HK-2 (cell line): Measurements from ENCODE around the gene ATP8A1.
"Not testable (repeated sequence)": the region's sequence is repeated elsewhere in the genome, so short reads cannot be mapped to it uniquely, and the experiment has no call there.

Experiments
- DNase-seq: peaks from one replicate; pipeline ENCODE4 v3.0.0-alpha.2; 2018; ENCODE audit not compliant: unreplicated experiment

The ATP8A1 gene

DNA sequence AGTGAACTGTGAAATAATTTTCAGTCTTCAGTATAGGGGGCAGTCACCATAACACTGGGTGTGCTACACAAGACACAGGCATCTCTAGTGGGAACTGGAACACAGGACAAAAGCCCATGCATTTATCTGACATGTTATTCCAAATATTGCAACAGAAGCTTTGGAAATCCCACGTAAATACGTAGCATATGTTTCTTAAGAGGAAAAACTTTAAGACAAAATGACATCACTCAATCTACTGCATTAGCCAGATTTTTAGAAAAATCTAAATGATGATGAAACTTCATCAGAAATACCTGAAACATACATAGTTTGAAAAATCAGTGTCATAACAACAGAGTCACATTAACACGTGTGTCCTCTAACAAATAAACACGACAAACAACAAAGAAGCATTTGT, 245.1 kb downstream of the ATP8A1 start:
- no peak for DNase-seq

DNA sequence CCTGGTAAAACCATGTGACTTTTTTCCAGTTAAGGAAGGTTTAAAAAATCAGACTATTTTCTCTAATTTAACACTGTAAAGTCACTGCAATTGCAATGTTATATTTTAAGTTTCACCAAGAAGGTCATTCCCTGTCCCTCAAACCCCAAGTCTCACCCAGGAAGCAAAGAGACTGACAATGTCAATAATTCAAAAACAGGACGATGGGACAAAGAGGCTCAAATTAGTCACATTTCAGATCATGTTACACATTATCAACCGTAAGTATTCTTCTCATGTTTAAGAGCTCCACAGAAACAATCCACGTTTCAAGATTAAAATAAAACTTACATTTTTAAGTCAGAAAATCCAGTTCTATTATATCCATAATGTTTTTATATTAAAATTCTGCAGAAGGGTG, 246.5 kb downstream of the ATP8A1 start:
- DNase-seq = no peak

DNA sequence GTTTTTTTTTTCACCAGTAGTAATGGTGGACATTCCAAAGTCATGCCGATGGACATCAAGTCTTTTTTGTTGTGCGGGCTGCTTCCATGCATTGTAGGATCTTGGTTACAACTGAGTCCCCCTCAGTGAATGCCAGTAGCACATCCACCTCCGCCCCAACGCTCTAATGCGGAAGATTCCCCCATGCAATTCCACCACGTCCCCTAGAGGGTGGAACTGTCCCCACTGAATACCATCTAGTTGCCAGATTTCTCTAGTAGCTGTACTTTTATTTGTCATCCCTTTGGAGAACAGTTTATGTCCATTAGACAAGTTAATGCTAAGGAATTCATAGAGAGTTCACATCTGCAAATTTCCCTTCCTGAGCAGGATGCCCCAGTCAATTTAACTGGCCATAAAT, 252.9 kb downstream of the ATP8A1 start:
- no peak for DNase-seq

DNA sequence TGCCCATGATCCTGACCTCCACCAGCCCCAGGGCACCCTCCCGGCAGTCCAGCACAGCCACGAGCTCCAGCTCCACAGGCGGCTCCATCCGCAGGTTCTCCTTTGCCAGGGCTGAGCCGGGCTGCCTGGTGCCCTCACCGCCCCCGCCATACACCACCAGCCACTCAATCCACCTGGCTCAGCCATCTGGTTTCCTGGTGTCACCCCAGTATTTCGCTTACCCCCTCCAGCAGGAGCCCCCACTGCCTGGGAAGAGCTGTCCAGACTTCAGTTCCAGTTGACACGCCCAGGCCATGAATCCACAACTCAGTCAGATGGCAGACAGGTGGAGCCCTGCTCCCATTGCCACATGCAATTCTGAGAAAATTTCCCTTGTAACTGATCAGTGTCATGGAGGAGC, 255.7 kb downstream of the ATP8A1 start:
- peak; percentile 16 for DNase-seq

DNA sequence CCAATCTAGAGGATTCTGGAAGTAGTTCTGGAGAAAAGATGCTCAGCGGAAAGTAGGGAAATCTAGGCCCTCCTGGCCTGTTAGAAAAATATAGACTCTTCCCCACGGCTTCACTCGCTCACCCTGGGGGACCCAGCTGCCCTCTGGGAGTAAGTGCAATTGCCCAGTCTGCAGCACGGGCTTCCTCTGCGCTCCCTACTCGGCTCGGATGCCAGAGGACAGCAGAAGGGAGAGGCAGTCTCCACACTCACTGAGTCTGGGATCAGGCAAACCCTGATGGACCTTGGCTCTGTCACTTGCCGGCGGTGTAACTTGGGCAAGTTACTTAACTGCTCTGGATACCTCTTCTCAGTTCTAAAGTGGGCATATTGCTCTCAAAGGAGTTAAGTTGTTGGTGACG, 257.5 kb downstream of the ATP8A1 start:
- DNase-seq = no peak

DNA sequence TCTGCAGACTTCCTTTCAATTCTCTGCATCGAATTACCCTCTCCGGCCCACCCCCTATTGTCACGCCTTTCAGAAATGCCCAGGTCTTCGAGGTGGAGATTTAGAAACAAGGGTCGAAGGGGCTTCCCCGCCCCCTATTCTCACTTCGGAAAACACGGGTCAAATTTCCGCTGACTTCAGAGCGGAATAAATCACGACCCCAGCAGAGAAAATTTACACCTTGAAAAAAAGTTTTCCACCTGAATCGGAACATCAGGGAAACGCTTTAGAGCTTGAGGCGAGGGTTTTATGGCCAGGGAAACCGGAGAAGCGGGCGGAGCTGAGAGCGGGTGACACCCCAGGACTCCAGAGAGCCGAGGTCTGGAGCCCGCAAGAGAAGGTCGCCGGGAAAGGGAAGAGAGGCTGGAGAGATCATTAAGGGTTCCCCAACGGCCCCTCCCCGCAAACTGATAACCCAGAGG, 258.0 kb downstream of the ATP8A1 start:
- DNase-seq = no peak

DNA sequence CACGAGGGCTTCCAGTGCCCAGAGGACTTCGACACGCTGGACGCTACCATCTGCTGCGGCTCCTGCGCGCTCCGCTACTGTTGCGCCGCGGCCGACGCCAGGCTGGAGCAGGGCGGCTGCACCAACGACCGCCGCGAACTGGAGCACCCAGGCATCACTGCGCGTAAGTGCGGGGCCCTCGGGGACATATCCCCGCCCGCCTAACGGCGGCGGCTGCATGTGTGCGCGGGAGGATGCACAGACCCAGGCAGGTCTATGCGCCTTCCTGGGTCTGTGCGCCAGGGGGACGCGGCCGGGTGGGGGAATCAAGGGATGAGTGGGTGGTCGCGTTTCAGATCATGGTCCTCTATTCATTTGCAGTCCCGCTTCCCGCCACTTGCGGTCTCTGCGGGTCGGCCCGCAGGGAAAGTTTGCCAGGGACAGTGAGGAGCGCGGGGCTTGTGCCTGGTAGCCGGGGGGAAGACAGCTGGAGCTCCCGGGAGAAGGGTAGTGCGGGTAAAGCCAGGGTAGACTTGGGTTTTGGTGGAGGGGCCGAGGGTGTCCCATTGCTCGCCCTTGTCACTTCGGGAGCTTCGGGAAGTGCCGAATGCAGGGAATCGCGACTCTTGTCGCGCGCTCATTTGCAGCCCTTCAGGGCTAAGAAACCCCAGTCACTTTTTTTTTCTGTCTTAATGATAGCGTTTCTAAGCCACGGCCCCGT, 258.6 kb downstream of the ATP8A1 start:
- peak; percentile 55 for DNase-seq

DNA sequence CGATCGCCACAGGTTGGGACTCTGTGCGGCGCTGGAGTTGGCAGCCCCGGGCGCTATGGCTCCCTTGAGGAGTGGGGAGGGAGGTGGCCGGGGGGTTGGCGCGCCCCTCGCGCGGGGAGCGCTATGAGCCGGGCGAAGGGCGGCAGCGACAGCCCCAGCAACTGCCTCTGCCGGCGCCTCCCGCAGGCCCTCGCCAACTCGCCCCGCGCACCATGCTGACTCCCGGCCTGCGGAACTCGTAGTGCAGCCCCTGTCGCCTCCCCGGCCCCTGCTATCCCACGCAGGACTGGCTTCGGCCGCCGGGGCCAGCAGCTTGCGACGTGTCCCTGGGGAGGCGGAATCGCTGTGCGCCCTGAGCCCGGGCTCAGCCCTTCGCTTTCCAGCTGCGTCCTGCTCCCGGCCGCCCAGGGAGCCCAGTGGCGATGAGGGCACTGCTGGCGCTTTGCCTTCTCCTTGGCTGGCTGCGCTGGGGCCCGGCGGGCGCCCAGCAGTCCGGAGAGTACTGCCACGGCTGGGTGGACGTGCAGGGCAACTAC, 259.2 kb downstream of the ATP8A1 start:
- no peak for DNase-seq

DNA sequence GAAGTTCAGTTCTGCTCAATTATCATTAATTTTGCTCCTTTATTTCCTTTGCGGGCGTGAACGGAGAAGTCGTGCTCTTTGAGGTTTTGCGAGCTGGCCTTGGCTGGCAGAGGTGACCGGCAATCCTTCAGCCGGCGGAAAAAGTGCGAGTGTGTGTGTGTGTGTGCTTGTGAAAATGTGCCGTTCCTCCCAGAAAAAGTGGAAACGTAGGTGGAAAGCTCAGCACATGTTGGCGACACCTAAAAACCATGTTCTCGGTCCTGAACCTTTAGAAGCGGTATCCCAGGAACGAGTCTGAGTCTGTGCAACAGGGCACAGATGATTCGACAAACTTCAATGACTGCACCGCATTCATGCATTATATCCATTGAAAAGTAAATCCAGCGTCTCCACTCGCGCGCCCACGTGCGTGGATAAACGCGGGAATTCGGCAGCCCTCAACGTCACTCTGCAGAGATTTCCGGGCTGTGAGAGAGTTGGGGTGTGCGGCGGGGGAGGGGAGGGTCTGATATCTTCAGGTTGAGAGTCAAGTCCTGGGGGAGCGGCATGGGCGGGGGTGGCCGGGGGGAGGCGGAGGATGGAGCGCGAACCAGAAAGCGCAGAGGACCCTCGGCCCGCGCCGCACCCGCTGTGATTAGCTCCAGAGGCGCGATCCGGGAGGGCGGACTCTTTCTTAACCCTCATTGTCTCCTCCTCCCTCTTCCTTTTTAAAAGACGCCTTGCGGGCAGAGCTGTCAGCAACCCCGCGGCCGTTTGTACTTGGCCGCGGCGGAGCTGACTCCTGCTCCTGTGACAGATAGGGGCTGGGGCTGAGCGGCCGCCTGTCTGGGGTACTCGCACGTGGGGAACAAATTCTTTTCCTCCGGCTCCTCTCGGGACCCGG, 259.9 kb downstream of the ATP8A1 start, which contains the start of gene SHISA3:
SHISA3 (plus strand) TSS at position 737 of the 883 bp plus-strand sequence. CDS start 569 bp downstream, outside the sequence.
- peak; percentile 30 for DNase-seq

DNA sequence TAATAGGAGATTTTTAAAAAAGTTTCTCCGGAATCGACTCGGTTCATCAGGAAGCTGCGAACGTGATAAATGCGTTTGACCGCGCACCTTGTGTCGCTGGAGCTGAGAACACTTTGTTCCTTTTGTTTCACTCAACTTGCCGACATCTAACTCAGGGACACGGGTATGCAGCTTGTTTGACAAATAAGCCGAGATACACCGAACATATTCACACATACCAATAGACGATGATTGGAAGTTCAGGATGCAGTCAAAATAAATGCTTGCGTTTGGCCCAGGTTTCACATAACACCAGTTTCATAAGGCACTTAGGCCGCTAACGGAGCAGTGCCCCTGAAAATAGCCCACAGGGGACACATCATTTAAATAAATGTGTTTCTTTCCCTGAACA, 260.5 kb downstream of the ATP8A1 start:
- DNase-seq = no peak

DNA sequence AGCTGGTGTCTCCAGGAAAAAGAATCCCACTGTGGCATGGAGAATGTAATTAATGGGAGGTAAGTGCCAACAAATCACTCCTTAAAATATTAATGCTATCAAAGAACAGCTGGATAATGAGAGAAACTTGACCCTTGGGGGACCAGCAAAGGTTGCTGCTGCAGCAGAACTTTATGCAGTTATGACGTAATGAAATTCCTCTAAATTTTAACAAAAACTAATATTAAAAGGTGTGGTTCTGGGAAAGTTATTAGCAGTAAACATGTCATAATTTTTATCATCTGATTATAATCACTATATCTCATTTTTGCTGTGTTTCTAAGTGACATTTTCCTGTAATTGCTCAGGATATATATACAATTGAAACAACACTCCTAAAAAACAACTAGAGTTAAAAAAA, 261.3 kb downstream of the ATP8A1 start:
- DNase-seq = no peak

DNA sequence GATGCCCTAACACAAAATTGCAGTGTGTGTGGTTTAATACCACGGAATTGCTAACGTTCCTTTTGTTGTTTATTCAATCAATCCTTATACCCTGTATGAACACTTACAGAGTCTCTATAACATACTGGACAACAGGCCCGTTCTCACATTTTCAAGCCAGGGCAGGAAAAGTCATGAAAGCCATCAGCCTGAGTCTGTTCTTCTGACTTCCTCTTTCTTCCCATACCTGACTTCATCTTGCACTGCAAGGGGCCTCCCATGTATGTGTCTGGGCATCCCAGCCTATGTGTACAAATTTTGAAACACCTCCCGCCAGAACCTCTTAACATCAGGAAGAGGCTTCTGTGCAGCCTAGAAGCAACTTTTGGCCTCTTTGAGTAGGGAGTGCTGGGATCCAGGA, 264.5 kb downstream of the ATP8A1 start:
- DNase-seq = no peak

DNA sequence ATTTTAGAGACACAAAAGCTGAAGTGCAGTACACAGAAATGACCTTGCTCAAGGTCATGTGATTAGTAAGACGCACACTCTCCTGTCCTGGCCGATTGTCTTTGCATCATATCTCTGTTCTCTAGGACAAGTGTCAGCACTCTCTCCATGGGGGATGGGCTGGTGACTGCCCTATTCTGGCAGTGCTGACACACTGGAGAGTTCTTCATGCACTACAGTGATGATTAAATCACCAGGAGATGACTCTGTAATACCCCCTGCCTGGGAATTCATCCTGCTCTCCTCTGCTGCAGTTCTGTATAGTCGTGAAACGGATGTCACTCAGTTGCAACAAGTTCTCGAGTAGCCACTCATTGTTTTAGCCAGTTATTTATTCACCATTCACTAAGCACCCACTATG, 264.9 kb downstream of the ATP8A1 start:
- DNase-seq = peak; percentile 37

DNA sequence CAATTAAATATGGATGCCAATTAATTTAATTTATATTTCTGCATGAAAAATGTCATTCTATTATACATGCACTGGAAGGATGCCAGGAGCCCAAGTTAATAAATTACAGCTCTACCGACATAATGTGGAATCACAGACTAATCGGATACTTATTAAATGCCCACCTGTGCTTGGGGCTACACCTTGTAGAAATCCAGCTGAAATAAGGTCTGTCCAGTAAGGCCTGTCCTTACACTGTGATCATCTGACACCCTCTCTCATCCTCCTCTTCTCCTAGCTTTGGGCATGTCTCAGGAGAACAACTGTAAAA, 265.6 kb downstream of the ATP8A1 start:
- DNase-seq = no peak

DNA sequence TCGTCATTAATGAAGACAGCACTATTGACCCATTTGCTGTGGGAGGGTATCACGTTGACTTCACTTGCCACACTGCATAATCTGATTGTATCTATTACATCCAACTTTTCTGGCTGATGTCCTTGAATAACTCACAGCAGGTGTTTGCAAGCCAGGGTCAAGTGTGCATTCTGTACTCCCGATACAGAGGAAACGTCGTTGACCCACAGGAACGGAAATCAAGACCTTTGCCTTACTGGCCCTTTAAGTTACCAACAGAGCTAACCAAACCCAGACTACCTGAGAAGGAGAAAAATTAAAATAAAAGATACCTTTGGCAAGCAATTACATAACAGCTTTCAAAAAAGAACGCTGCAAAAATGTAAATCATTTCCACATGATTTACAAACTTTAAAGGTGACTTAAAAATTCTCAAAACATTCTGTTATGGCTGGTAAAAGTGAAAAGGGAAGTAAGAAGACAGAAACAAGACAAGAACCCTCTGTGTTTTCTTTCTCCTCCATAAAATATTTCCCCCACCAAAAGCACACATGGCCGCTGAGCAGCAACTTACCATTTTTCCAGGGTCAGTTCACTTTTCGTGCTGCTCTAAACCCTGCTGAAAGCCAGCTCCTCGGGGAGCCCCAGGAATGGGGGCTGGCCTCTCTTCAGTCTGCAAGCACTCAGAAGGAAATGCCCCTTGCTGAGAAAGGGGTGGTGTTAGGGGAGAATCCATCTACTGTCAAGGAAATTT, 266.1 kb downstream of the ATP8A1 start:
- DNase-seq = no peak

DNA sequence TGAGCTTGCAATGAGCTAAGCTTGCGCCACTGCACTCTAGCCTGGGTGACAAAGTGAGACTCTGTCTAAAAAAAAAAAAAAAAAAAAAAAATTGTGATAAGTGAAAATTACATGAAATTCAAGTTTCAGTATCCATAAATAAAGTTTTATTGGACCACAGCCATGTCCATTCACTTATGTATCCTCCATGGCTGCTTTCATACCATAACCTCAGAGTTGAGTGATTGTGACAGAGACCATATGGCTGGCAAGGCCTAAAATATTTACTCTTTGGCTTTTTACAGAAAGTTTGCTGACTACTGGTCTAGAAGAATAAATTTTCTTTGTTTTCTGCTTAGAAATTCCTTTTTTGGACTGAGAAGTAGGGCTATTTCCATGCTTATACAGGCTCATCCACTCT, 271.4 kb downstream of the ATP8A1 start:
- DNase-seq = no peak

DNA sequence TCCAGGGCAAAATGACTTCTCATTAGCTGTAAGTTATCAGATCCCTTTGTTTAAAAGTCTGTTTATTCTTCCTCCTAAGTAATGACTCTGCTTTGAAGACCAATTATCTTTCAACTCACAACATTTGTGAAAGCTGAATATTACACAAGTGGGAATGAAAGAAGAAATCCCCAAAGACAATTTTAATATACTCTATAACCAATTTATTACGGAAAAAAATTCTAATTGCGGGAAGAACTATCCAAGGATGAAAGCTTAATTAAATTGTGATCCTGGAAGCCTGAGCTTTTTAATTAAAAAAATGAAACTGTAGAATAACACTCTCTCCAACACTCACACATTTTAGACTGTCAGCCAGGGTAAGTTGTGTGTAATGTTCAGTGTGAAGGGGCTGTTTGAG, 275.2 kb downstream of the ATP8A1 start:
- DNase-seq = no peak

DNA sequence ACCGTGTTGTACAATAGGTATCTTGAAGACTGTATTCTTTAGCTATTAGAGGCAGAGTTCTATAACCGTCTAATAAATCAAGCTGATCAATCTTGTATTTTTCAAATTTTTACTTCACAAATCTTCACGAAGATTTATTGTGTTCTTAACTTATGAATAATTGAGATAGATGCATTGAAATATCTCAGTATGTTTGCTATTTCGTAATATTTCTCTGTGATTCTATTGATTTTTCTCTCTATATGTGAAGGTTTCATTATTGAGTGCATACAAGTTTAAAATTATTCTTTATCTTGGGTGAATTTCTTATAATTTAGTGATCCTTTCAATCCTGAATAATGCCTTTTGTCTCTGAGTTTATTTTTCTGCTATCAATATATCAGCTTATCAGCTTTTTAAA, 279.4 kb downstream of the ATP8A1 start:
- no peak for DNase-seq

DNA sequence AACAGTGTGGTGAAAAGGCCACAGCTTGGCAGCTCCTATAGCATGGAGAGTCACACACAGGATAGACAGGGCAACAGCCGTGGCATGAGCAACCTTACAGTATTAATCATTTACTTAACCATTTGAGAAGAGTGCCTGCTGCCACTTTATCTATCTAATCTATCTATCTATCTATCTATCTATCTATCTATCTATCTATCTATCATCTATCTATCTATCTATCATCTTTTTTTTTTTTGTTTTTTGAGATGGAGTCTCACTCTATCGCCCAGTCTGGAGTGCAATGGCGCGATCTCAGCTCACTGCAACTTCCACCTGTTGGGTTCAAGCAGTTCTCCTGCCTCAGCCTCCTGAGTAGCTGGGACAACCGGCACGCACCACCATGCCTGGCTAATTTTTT, 284.6 kb downstream of the ATP8A1 start:
- DNase-seq = not testable (repeated sequence)

DNA sequence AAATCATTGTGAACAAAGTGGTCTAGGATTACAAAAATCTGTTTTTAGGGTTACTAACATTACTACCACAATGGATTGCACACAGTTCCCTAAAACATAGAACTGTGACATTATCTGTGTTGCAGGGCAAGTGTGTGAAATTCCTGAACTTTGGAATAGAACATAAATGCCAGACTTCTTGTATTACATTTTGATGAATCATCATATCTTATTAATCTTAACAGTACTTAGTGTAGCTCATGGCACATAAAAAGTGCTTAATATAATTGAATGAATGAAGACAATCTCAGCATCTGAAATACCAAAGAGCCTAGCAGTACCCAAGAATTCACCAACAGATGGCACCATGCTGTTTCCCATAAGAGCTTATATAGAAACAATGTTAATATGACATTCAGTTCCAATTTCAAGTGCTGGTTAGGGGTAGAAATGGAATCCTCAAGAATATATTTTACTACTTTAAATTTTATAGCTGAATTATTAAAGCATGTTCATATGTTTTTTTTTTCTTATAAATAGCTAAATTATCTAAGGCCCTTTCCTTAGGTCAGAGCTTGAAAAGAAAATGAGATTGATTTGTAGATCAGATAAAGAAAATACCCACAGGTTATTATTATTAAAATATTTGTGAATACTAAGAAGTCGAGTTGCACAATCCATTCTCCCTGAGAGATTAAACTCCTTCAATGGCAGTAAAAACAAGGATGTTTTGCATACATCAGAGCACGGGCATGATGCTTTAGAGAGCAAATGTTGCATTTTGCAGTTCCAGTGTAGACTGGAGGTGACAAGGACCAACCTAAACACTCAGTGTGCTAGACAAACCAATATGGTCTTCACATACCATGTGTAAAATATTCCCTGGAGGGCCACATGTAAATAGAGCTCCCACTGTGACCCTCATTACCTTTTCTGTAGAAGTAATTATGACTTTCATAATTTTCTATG, 285.3 kb downstream of the ATP8A1 start:
- DNase-seq = no peak

DNA sequence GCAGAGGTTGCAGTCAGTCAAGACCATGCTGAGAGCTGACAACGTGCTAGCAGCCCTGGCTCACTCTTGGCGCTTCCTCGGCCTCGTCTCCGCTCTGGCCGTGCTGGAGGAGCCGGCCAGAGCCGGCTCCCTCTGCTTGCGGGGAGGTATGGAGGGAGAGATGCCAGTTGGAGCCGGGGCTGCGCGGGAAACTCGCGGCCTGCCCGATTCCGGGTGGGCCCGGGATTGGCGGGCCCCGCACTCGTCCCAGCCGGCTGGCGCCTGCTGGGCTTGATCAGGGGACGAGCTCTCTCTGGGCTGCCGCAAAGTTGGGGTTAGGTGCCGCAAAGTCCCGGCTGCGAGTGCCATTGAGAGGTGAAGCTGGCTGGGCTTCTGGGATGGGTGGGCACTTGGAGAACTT, 287.4 kb downstream of the ATP8A1 start:
- DNase-seq = no peak
